ENCODE data around the gene APBB3.
"Not testable (repeated sequence)": the region's sequence is repeated elsewhere in the genome, so short reads cannot be mapped to it uniquely, and the experiment has no call there.

Gene APBB3

GRCh38 chr5:140564196-140565023, at the start of gene APBB3, which contains the start of gene SLC35A4:
APBB3 (minus strand) TSS chr5:140564598; CDS start chr5:140564245, 353 bp downstream.
SLC35A4 (plus strand) TSS chr5:140564828; CDS start chr5:140567170, 2,342 bp downstream.
- DNase-seq = peak; percentile 96 to 97

- no peak for DNase-seq
These were observed 46.7 kb upstream of the APBB3 start for GRCh38 chr5:140611020-140611521.

GRCh38 chr5:140609126-140609525, 44.7 kb upstream of the APBB3 start:
- DNase-seq = peak in 1 of 2 experiments; percentile 2

- DNase-seq = peak; percentile 44 to 49
These were observed 44.3 kb upstream of the APBB3 start for GRCh38 chr5:140608722-140609121.

GRCh38 chr5:140607031-140607430, 42.6 kb upstream of the APBB3 start:
- peak; percentile 18 to 41 for DNase-seq

- no peak for DNase-seq
These were observed 41.5 kb upstream of the APBB3 start for GRCh38 chr5:140605879-140606278.

- peak in 1 of 2 experiments; percentile 15 for DNase-seq
These were observed 39.3 kb upstream of the APBB3 start for GRCh38 chr5:140603734-140604133.

- not testable (repeated sequence) for DNase-seq
These were observed 39.0 kb upstream of the APBB3 start for GRCh38 chr5:140603446-140603698.

- DNase-seq = no peak
These were observed 37.7 kb upstream of the APBB3 start for GRCh38 chr5:140602147-140602546.

GRCh38 chr5:140600096-140600495, 35.7 kb upstream of the APBB3 start:
- no peak for DNase-seq

GRCh38 chr5:140598836-140599235, 34.4 kb upstream of the APBB3 start:
- no peak for DNase-seq

- DNase-seq = no peak
These were observed 31.9 kb upstream of the APBB3 start for GRCh38 chr5:140596321-140596741.

GRCh38 chr5:140595538-140596300, 31.3 kb upstream of the APBB3 start:
- peak; percentile 92 to 93 for DNase-seq

GRCh38 chr5:140594169-140594568, 29.8 kb upstream of the APBB3 start:
- DNase-seq = no peak

- DNase-seq = not testable (repeated sequence)
These were observed 28.7 kb upstream of the APBB3 start for GRCh38 chr5:140593070-140593469.

GRCh38 chr5:140591747-140592372, 27.5 kb upstream of the APBB3 start:
- DNase-seq = peak in 1 of 2 experiments; percentile 14

- no peak for DNase-seq
These were observed 26.5 kb upstream of the APBB3 start for GRCh38 chr5:140590861-140591260.

- DNase-seq = no peak
These were observed 24.1 kb upstream of the APBB3 start for GRCh38 chr5:140588311-140589070.

- no peak for DNase-seq
These were observed 23.1 kb upstream of the APBB3 start for GRCh38 chr5:140587495-140587894.

- not testable (repeated sequence) for DNase-seq
These were observed 14.9 kb upstream of the APBB3 start for GRCh38 chr5:140579188-140579747.

- DNase-seq = no peak
These were observed 12.4 kb upstream of the APBB3 start for GRCh38 chr5:140576776-140577201.

- DNase-seq = peak; percentile 60 to 62
These were observed 10.9 kb upstream of the APBB3 start for GRCh38 chr5:140575309-140575708.

All from AML-193 (cell line).